ENCODE data around the gene TBR1. TPM values are rescaled to one million over a fixed set of nuclear protein-coding genes. Genes with fewer than 3 reads are reported as not detected.

The TBR1 gene
- total and polyA plus RNA-seq, 10 of the 15 experiments (the other 5 are each of a cell fraction or from before 2014, with no cell fraction given): 0.01 TPM; not detected in 9

GRCh38 chr2:161391737-161392506 lies 24.2 kb upstream of the TBR1 start (continued):
- TF ChIP-seq, protein P1, sequence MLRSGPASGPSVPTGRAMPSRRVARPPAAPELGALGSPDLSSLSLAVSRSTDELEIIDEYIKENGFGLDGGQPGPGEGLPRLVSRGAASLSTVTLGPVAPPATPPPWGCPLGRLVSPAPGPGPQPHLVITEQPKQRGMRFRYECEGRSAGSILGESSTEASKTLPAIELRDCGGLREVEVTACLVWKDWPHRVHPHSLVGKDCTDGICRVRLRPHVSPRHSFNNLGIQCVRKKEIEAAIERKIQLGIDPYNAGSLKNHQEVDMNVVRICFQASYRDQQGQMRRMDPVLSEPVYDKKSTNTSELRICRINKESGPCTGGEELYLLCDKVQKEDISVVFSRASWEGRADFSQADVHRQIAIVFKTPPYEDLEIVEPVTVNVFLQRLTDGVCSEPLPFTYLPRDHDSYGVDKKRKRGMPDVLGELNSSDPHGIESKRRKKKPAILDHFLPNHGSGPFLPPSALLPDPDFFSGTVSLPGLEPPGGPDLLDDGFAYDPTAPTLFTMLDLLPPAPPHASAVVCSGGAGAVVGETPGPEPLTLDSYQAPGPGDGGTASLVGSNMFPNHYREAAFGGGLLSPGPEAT (IDR thresholded peaks at IDR 0.05; ENCODE audit: low read depth): peak; percentile 60; the same call in 1 of the 2 replicates
- TF ChIP-seq HDGF (IDR thresholded peaks at IDR 0.05) (no peak), ATF7 (IDR thresholded peaks at IDR 0.05; ENCODE audit: low read depth) (peak; percentile 62)
- TF ChIP-seq, protein P2, sequence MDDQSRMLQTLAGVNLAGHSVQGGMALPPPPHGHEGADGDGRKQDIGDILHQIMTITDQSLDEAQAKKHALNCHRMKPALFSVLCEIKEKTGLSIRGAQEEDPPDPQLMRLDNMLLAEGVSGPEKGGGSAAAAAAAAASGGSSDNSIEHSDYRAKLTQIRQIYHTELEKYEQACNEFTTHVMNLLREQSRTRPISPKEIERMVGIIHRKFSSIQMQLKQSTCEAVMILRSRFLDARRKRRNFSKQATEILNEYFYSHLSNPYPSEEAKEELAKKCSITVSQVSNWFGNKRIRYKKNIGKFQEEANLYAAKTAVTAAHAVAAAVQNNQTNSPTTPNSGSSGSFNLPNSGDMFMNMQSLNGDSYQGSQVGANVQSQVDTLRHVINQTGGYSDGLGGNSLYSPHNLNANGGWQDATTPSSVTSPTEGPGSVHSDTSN (IDR thresholded peaks at IDR 0.05; ENCODE audit: insufficient replicate concordance, low read depth, low read length): peak; percentile 13

DNA sequence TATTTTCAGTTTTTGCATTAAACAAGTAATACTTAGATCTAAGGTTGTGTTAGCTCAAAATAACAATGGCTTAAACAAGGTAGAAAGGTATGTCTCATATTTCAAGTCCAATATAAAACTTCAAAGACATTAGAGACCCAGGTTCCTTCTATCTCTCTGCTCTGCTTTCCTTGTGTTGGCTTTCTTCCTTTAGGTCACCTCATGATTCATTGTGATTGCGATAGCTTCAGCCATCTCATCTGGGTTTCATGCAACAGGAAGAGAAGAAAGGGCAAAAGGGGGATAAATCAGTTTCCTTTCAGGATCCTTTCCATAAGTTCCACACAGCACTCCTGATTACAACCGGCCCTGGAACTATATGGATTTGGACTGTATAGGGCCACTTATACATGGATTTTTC lies 16.0 kb upstream of the TBR1 start:
- H4K20me1 ChIP-seq (ENCODE audit: control insufficient read depth, insufficient read depth): no peaks in the 10 kb centered on the region
- H3K27me3 ChIP-seq (replicated peaks in 1 of 2; ENCODE audit: control insufficient read depth in 2 of 2, insufficient read depth in 2 of 2, low read length in 1 of 2): no peaks in the 10 kb centered on the region
- WGBS (ENCODE audit: insufficient coverage, insufficient replicate concordance, low lambda C conversion rate, missing lambda C conversion rate): 92% methylated on average over 2 of the region's 2 CpGs
- ChIA-PET RAD21 (ENCODE audit: unreplicated experiment) (no interaction called here), CTCF (interaction anchor here (2.5 kb wide), 1 partner anchor 10 kb away, joined by 10 read pairs; no protein-coding TSS in a partner anchor), POLR2A (no interaction called here), SMC1A (ENCODE audit: uncharacterized antibody, unreplicated experiment) (interaction anchor here (0.6 kb wide), 1 partner anchor 13 kb away, joined by 4 read pairs; no protein-coding TSS in a partner anchor)
- H3K4me1 ChIP-seq (ENCODE audit: control insufficient read depth, insufficient read depth, low read length): no peaks in the 10 kb centered on the region
- H3K4me2 ChIP-seq (ENCODE audit: control insufficient read depth, insufficient read depth): no peak overlapping the region
- no peak overlapping the region for H3K4me3 ChIP-seq
- H3K9me3 ChIP-seq (replicated peaks; ENCODE audit: control insufficient read depth, insufficient read depth, low read length): no peaks in the 10 kb centered on the region
- no peaks in the 10 kb centered on the region for H3K79me2 ChIP-seq (ENCODE audit: control insufficient read depth, insufficient read depth, low read length)
- FAIRE-seq: no peak
- no peak overlapping the region for H3K9ac ChIP-seq (ENCODE audit: control insufficient read depth, insufficient read depth, low read length)
- in situ Hi-C loops (cut with MboI): no loop called here
- BruUV-seq (replicated peaks): no TSS peak
- H2AFZ ChIP-seq (ENCODE audit: control insufficient read depth, low read depth, low read length): no peak overlapping the region
- ATAC-seq: no peak
- intact Hi-C loops (cut with micrococcal nuclease; ENCODE audit: unreplicated experiment): no loop called here
- no peak for DNase-seq (ENCODE audit: low read depth, low spot score)
- H3K36me3 ChIP-seq (ENCODE audit: control insufficient read depth in 2 of 2, insufficient read depth in 2 of 2, low read length in 1 of 2): peaks cover 1 to 12% of the 10 kb centered on the region in 2 experiments
- no peak overlapping the region for H3K27ac ChIP-seq (ENCODE audit: control insufficient read depth, insufficient read depth)
- no peak for TF ChIP-seq NBN (IDR thresholded peaks at IDR 0.05)
- no peak for TF ChIP-seq YY1 (IDR thresholded peaks at IDR 0.05; ENCODE audit: low read depth, low read length)
- TF ChIP-seq, protein P3, sequence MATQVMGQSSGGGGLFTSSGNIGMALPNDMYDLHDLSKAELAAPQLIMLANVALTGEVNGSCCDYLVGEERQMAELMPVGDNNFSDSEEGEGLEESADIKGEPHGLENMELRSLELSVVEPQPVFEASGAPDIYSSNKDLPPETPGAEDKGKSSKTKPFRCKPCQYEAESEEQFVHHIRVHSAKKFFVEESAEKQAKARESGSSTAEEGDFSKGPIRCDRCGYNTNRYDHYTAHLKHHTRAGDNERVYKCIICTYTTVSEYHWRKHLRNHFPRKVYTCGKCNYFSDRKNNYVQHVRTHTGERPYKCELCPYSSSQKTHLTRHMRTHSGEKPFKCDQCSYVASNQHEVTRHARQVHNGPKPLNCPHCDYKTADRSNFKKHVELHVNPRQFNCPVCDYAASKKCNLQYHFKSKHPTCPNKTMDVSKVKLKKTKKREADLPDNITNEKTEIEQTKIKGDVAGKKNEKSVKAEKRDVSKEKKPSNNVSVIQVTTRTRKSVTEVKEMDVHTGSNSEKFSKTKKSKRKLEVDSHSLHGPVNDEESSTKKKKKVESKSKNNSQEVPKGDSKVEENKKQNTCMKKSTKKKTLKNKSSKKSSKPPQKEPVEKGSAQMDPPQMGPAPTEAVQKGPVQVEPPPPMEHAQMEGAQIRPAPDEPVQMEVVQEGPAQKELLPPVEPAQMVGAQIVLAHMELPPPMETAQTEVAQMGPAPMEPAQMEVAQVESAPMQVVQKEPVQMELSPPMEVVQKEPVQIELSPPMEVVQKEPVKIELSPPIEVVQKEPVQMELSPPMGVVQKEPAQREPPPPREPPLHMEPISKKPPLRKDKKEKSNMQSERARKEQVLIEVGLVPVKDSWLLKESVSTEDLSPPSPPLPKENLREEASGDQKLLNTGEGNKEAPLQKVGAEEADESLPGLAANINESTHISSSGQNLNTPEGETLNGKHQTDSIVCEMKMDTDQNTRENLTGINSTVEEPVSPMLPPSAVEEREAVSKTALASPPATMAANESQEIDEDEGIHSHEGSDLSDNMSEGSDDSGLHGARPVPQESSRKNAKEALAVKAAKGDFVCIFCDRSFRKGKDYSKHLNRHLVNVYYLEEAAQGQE (IDR thresholded peaks at IDR 0.05; ENCODE audit: low read depth, low read length): no peak
- TF ChIP-seq ZBED1 (IDR thresholded peaks at IDR 0.05; ENCODE audit: borderline replicate concordance): no peak
- TF ChIP-seq, protein P4, sequence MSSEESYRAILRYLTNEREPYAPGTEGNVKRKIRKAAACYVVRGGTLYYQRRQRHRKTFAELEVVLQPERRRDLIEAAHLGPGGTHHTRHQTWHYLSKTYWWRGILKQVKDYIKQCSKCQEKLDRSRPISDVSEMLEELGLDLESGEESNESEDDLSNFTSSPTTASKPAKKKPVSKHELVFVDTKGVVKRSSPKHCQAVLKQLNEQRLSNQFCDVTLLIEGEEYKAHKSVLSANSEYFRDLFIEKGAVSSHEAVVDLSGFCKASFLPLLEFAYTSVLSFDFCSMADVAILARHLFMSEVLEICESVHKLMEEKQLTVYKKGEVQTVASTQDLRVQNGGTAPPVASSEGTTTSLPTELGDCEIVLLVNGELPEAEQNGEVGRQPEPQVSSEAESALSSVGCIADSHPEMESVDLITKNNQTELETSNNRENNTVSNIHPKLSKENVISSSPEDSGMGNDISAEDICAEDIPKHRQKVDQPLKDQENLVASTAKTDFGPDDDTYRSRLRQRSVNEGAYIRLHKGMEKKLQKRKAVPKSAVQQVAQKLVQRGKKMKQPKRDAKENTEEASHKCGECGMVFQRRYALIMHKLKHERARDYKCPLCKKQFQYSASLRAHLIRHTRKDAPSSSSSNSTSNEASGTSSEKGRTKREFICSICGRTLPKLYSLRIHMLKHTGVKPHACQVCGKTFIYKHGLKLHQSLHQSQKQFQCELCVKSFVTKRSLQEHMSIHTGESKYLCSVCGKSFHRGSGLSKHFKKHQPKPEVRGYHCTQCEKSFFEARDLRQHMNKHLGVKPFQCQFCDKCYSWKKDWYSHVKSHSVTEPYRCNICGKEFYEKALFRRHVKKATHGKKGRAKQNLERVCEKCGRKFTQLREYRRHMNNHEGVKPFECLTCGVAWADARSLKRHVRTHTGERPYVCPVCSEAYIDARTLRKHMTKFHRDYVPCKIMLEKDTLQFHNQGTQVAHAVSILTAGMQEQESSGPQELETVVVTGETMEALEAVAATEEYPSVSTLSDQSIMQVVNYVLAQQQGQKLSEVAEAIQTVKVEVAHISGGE (CRISPR knock-in tag; IDR thresholded peaks at IDR 0.05): no peak
- TF ChIP-seq HSF1 (IDR thresholded peaks at IDR 0.05; ENCODE audit: low read depth, low read length): no peak

All from GM12878 (cell line).